Motor neuron (in vitro differentiated cells): ENCODE results near the gene TRPV3. TPM values are rescaled to one million over a fixed set of nuclear protein-coding genes. Genes with fewer than 3 reads are reported as not detected.
"Not testable (repeated sequence)": the region's sequence is repeated elsewhere in the genome, so short reads cannot be mapped to it uniquely, and the experiment has no call there.

Experiments
- ATAC-seq, 8 experiments: fragments of 200-7000 bp; cut with Tn5 transposase; replicated peaks in 6 of 8; 2 replicates each; pipeline ENCODE4 v1.8.0; 2021; ENCODE audit warnings: mild to moderate bottlenecking in 8 of 8, moderate library complexity in 8 of 8
- H3K27ac ChIP-seq, 2 donors: fragments of 250-450 bp; sonication (Bioruptor Pico); 2 replicates each; pipeline ENCODE4 v1.9.0; 2021; ENCODE audit warnings: antibody characterized with exemption in 2 of 2, mild to moderate bottlenecking in 2 of 2, moderate library complexity in 1 of 2
- H3K4me1 ChIP-seq, 2 donors: fragments of 250-450 bp; sonication (Bioruptor Pico); replicated peaks in 1 of 2; 2 replicates each; pipeline ENCODE4 v1.6.1; 2021; ENCODE audit warnings: antibody characterized with exemption in 2 of 2, mild to moderate bottlenecking in 2 of 2, moderate library complexity in 1 of 2
- H3K4me3 ChIP-seq, 5 donors: fragments of 250-450 bp; sonication (Bioruptor Pico); 2 replicates each; pipeline ENCODE4 v1.9.0; 2021; ENCODE audit warnings: antibody characterized with exemption in 5 of 5, mild to moderate bottlenecking in 5 of 5, moderate library complexity in 4 of 5
- WGBS, 10 experiments: fragments of 450-650 bp; shearing (Covaris generic); methylation state at CpG; one replicate each; pipeline ENCODE4 v1.0.0; 2022; 5-methylcytosine and 5-hydroxymethylcytosine counted together
- in situ Hi-C, 9 experiments: fragments of 400-800 bp; cut with MboI; loops; one replicate each; pipeline ENCODE4 v1.15.0; 2021; ENCODE audit warnings: low sequenced_read_pairs in 9 of 9, low pct_unique_long_range_greater_than_20kb in 2 of 9; ENCODE audit not compliant: unreplicated experiment in 9 of 9
- total RNA-seq, 8 experiments: library from RNA; unstranded; fragments of 300-600 nt; gene quantifications; 2 replicates each; pipeline versions ENCODE4 v1.2.3 to v1.2.4, GENCODE V29; 2022

Gene TRPV3
- total RNA-seq, 8 experiments from 2014 or later = 0.11 to 3.2 (median 1.2) TPM

DNA sequence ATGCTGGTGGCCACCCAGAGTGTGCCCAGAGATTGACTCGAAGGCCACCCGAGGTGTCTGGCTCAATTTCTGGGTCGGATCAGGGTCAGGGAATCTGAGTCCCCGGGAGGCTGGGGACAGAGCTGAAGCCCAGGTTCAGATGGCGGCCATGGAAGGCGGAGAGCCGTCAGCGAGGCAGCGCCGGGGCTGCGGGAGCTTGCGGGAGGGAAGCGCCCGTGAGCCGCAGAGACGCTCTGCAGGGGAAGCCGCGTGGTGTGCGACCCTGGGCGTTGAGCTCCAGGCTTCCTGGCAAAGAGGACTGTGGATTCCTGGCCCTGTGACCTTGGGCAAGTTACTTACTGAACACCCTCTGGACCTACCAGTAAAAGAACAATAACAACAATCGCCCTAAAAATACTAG, 85.5 kb downstream of the TRPV3 start:
- in situ Hi-C loops = loop anchor here in 1 of 9 experiments (25.0 kb wide), 1 partner anchor 90 kb away; the partner anchor contains the start of gene TRPV3
- ATAC-seq = no peak
- WGBS, 10 experiments = 83 to 100% (median 100%) methylated on average over 1 of the region's 21 CpGs; no CpG with 5 or more reads in 7 of the 10 experiments
- Histone ChIP-seq H3K4me3 (no peak overlapping the region), H3K27ac (no peak overlapping the region), H3K4me1 (peaks cover 7 to 8% of the 10 kb centered on the region in 2 donors)

DNA sequence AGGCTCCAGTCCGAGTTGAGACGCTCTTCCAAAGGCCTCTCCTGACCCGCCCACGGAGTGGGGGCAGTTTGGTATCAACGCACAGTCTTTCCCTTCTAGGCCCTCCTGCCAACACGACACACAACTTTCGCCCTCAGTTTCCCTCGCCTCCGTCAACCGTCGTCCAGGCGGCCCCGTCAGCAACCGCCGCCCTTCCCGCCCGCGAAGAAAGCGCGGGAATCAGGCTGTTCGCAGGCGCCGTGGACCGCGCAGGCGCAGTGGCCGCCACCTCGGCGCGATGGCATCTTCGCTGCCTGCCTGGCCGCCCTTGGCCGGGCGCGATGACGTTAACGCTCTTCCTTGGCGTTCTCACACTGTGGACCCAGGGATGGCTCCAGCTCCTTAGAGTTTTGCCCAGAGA, 86.0 kb downstream of the TRPV3 start, which contains the start of gene SPATA22:
Gene SPATA22, minus strand, starts transcription at position 221 of the 400 bp plus-strand sequence. CDS start 2,494 bp downstream, outside the sequence.
- no peak within 1 kb of the TSS for H3K4me3 ChIP-seq
- no peak for ATAC-seq
- 94 to 100% (median 100%) methylated on average over 1 to 15 of the region's 38 CpGs; no CpG with 5 or more reads in 5 of the 10 experiments for WGBS, 10 experiments
- peaks cover 7 to 8% of the 10 kb centered on the region in 2 donors for H3K4me1 ChIP-seq
- in situ Hi-C loops = loop anchor here in 1 of 9 experiments (25.0 kb wide), 1 partner anchor 91 kb away; the partner anchor contains the start of gene TRPV3
- no peak within 1 kb of the TSS for H3K27ac ChIP-seq

DNA sequence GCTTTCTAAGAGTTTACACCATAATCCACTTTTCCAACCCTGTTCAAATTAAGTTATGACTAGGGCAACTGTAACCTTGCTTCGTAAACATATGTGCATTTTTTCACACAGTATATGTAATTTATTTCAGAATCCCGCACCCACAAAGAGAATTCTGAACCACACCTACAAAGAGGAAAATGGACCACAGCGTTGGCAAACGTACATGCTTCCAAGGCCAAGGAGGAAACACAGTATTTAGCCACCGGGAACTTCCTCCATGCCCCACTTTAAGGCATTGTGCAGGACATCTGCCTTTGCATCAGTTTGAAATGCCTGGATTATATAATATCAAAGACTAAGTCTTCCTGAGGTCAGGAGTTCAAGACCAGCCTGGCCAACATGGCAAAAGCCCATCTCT, 88.1 kb downstream of the TRPV3 start:
- 0 to 100% (median 53%) methylated on average over 1 to 5 of the region's 5 CpGs; no CpG with 5 or more reads in 1 of the 10 experiments for WGBS, 10 experiments
- Histone ChIP-seq H3K4me3 (no peak overlapping the region), H3K4me1 (peaks cover 0 to under 1% of the 10 kb centered on the region in 2 donors), H3K27ac (no peak overlapping the region)
- in situ Hi-C loops = loop anchor here in 1 of 9 experiments (25.0 kb wide), 1 partner anchor 93 kb away; the partner anchor contains the start of gene TRPV3
- ATAC-seq = peak in 3 of 8 experiments; percentile 23 to 33 (median 23)

DNA sequence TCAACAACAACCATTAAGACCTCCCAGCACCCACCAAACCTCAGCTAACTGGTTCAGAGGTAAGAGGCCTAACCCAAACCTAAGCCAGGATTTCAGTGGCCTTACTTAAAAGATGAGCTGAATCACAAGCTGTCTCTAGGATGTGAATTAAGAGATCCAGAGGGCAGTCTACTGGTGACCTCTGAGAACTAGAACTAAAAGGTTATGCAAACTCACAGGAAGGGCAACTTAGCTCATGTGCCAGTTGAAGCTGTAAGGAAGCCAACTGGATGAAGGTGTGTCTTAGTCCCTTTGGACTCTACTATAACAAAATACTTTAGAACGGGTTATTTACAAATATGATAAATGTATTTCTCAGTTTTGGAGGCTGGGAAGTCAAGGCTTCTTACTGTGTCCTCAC, 91.3 kb downstream of the TRPV3 start:
- ATAC-seq, H3K4me1 ChIP-seq, H3K4me3 ChIP-seq, H3K27ac ChIP-seq: not testable (repeated sequence)
- in situ Hi-C loops = loop anchor here in 1 of 9 experiments (25.0 kb wide), 1 partner anchor 96 kb away; the partner anchor contains the start of gene TRPV3
- 71 to 100% (median 83%) methylated on average over 1 of the region's 1 CpG; no CpG with 5 or more reads in 7 of the 10 experiments for WGBS, 10 experiments

Other genes starting within 250 kb of the TRPV3 start
- gene OR3A2, start 171.5 kb downstream of the TRPV3 start, total RNA-seq = 1 to 10 TPM in 1 of 8 experiments, under 1 TPM in 2, not detected in 5; 0.46 to 1.1 (median 0.62) TPM
- gene OR1E1, start 159.4 kb downstream of the TRPV3 start, total RNA-seq = under 1 TPM in 3 of 8 experiments, not detected in 5; 0.25 to 0.33 (median 0.27) TPM
- gene OR3A3, start 146.4 kb downstream of the TRPV3 start, total RNA-seq = under 1 TPM in 5 of 8 experiments, not detected in 3; 0.10 to 0.47 (median 0.14) TPM
- gene OR1E2, start 124.0 kb downstream of the TRPV3 start, total RNA-seq = 1 to 10 TPM in 1 of 8 experiments, not detected in 7; 1.2 TPM
- 1 to 10 TPM in 1 of 8 experiments, under 1 TPM in 3, not detected in 4; 0.19 to 1.7 (median 0.72) TPM for gene SPATA22, start 86.0 kb downstream of the TRPV3 start, total RNA-seq
- 10 to 100 TPM in 2 of 8 experiments, under 1 TPM in 4, not detected in 2; 0.05 to 35.9 (median 0.46) TPM for gene ASPA, start 81.8 kb downstream of the TRPV3 start, total RNA-seq
- gene TRPV1, start 51.6 kb upstream of the TRPV3 start, total RNA-seq = 1 to 10 TPM; 2.2 to 6.3 (median 2.8) TPM
- 10 to 100 TPM in 2 of 8 experiments, 1 to 10 TPM in 6; 6.1 to 14.4 (median 7.0) TPM for gene SHPK, start 78.4 kb upstream of the TRPV3 start, total RNA-seq
- 10 to 100 TPM in 5 of 8 experiments, 1 to 10 TPM in 3; 3.0 to 16.6 (median 10.9) TPM for gene CTNS, start 78.9 kb upstream of the TRPV3 start, total RNA-seq
- gene TAX1BP3, start 110.8 kb upstream of the TRPV3 start, total RNA-seq = 100 to 1,000 TPM in 2 of 8 experiments, 10 to 100 TPM in 6; 19.2 to 314 (median 43.5) TPM
- 10 to 100 TPM; 21.1 to 60.8 (median 38.2) TPM for gene EMC6, start 111.0 kb upstream of the TRPV3 start, total RNA-seq
- 10 to 100 TPM in 2 of 8 experiments, 1 to 10 TPM in 4, under 1 TPM in 2; 0.88 to 20.9 (median 1.3) TPM for gene P2RX5, start 138.3 kb upstream of the TRPV3 start, total RNA-seq
- gene HASPIN, start 166.1 kb upstream of the TRPV3 start, total RNA-seq = 1 to 10 TPM in 4 of 8 experiments, under 1 TPM in 4; 0.43 to 8.5 (median 1.2) TPM
- gene ITGAE, start 243.4 kb upstream of the TRPV3 start, total RNA-seq = 10 to 100 TPM; 14.0 to 47.6 (median 22.3) TPM